Measurements from ENCODE around the gene SCTR. TPM values are rescaled to one million over a fixed set of nuclear protein-coding genes. Genes with fewer than 3 reads are reported as not detected.

The SCTR gene
- total and polyA plus RNA-seq, 3 donors from 2014 or later: 1.1 to 6.6 (median 2.0) TPM

GRCh38 chr2:119517433-119517832 is 6.8 kb downstream of the SCTR start:
- TF ChIP-seq POLR2A (IDR thresholded peaks at IDR 0.05) (no peak), CTCF (IDR thresholded peaks at IDR 0.05) (peak; percentile 36 to 57 (median 39))

GRCh38 chr2:119516121-119516520 is 8.2 kb downstream of the SCTR start:
- TF ChIP-seq CTCF (IDR thresholded peaks at IDR 0.05) (no peak), POLR2A (IDR thresholded peaks at IDR 0.05) (no peak)
- no peak overlapping the region for H3K4me3 ChIP-seq
- H3K36me3 ChIP-seq (ENCODE audit: low read depth, missing control alignments): no peaks in the 10 kb centered on the region
- no peaks in the 10 kb centered on the region for H3K27me3 ChIP-seq
- H3K9me3 ChIP-seq: no peaks in the 10 kb centered on the region
- H3K4me1 ChIP-seq: no peaks in the 10 kb centered on the region
- DNase-seq: no peak
- intact Hi-C loops (cut with DNase I; ENCODE audit: low total_unique reads): no loop called here
- no peak overlapping the region for H3K27ac ChIP-seq
- WGBS, 2 donors: 90 to 92% methylated on average over 2 of the region's 2 CpGs

More at GRCh38 chr2:119517433-119517832, 6.8 kb downstream of the SCTR start:
- Histone ChIP-seq H3K4me1 (peaks cover 4% of the 10 kb centered on the region), H3K27ac (no peak overlapping the region), H3K27me3 (no peaks in the 10 kb centered on the region), H3K4me3 (no peak overlapping the region), H3K9me3 (no peaks in the 10 kb centered on the region), H3K36me3 (ENCODE audit: low read depth, missing control alignments) (no peaks in the 10 kb centered on the region)
- WGBS, 2 donors: 52 to 53% methylated on average over 7 of the region's 7 CpGs
- peak; percentile 79 for DNase-seq
- intact Hi-C loops (cut with DNase I; ENCODE audit: low total_unique reads): no loop called here

GRCh38 chr2:119513832-119514231 is 10.5 kb downstream of the SCTR start:
- intact Hi-C loops (cut with DNase I; ENCODE audit: low total_unique reads): no loop called here
- DNase-seq: no peak
- H3K27ac ChIP-seq: no peak overlapping the region
- TF ChIP-seq CTCF (IDR thresholded peaks at IDR 0.05) (no peak), POLR2A (IDR thresholded peaks at IDR 0.05) (no peak)
- no peaks in the 10 kb centered on the region for H3K9me3 ChIP-seq
- H3K4me1 ChIP-seq: no peaks in the 10 kb centered on the region
- 68 to 71% methylated on average over 1 of the region's 1 CpG for WGBS, 2 donors
- no peaks in the 10 kb centered on the region for H3K27me3 ChIP-seq
- H3K36me3 ChIP-seq (ENCODE audit: low read depth, missing control alignments): no peaks in the 10 kb centered on the region
- no peak overlapping the region for H3K4me3 ChIP-seq

GRCh38 chr2:119512946-119513345 is 11.3 kb downstream of the SCTR start:
- Histone ChIP-seq H3K4me3 (no peak overlapping the region), H3K9me3 (no peaks in the 10 kb centered on the region), H3K27ac (no peak overlapping the region), H3K4me1 (no peaks in the 10 kb centered on the region), H3K36me3 (ENCODE audit: low read depth, missing control alignments) (no peaks in the 10 kb centered on the region), H3K27me3 (no peaks in the 10 kb centered on the region)
- TF ChIP-seq CTCF (IDR thresholded peaks at IDR 0.05) (no peak), POLR2A (IDR thresholded peaks at IDR 0.05) (no peak)
- 88 to 100% methylated on average over 1 of the region's 1 CpG for WGBS, 2 donors
- intact Hi-C loops (cut with DNase I; ENCODE audit: low total_unique reads): no loop called here
- no peak for DNase-seq

GRCh38 chr2:119511989-119512388 is 12.3 kb downstream of the SCTR start:
- Histone ChIP-seq H3K9me3 (no peaks in the 10 kb centered on the region), H3K27me3 (no peaks in the 10 kb centered on the region), H3K27ac (no peak overlapping the region), H3K36me3 (ENCODE audit: low read depth, missing control alignments) (no peaks in the 10 kb centered on the region), H3K4me3 (no peak overlapping the region), H3K4me1 (no peaks in the 10 kb centered on the region)
- no peak for DNase-seq
- 84 to 86% methylated on average over 3 of the region's 3 CpGs for WGBS, 2 donors
- TF ChIP-seq POLR2A (IDR thresholded peaks at IDR 0.05) (no peak), CTCF (IDR thresholded peaks at IDR 0.05) (no peak)
- intact Hi-C loops (cut with DNase I; ENCODE audit: low total_unique reads): no loop called here
